Activated T-cell treated with anti-CD3 and anti-CD28 coated beads, Interleukin-2, amount 50 U/mL, for 24 hours (primary cell): ENCODE results near the gene CEP57.
A peak's percentile ranks its signal among the peaks of the same experiment; 100 is the strongest.

Experiments
- DNase-seq: peaks from one replicate; pipeline ENCODE4 v3.0.0-alpha.2; 2020
- H3K27ac Mint-ChIP-seq: 2 replicates; pipeline ENCODE4 v1.8.0; 2020; ENCODE audit warnings: mild to moderate bottlenecking, mixed read lengths
- H3K27me3 Mint-ChIP-seq: 2 replicates; pipeline ENCODE4 v1.8.0; 2020; ENCODE audit warnings: mixed read lengths
- H3K36me3 Mint-ChIP-seq: 2 replicates; pipeline ENCODE4 v1.8.0; 2020; ENCODE audit warnings: low read depth, mixed read lengths
- H3K4me1 Mint-ChIP-seq: 2 replicates; pipeline ENCODE4 v1.8.0; 2020; ENCODE audit warnings: low read depth, mixed read lengths
- H3K4me3 Mint-ChIP-seq: 2 replicates; pipeline ENCODE4 v1.8.0; 2020; ENCODE audit warnings: mild to moderate bottlenecking, moderate library complexity, mixed read lengths
- H3K9me3 Mint-ChIP-seq: 2 replicates; pipeline ENCODE4 v1.8.0; 2020; ENCODE audit warnings: mixed read lengths

The CEP57 gene

DNA sequence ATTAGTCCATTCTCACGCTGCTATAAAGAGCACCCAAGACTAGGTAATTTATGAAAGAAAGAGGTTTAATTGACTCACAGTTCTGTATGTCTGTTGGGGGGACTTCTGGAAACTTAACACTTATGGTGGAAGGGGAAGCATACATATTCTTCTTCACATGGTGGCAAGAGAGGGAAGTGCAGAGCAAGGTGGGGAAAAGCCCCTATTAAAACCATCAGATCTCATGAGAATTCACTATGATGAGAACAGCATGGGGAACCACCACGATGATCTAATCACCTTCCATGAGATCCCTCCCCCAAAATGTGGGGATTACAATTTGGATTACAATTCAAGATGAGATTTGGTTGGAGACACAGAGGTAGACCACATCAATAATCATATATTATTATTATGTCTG is 25.7 kb downstream of the CEP57 start:
- Mint-ChIP-seq H3K27me3 (no peaks in the 10 kb centered on the region), H3K4me3 (no peak overlapping the region), H3K4me1 (peaks cover 12% of the 10 kb centered on the region), H3K27ac (peak overlapping the region; percentile 15), H3K9me3 (no peaks in the 10 kb centered on the region), H3K36me3 (peaks cover 76% of the 10 kb centered on the region)
- no peak for DNase-seq

DNA sequence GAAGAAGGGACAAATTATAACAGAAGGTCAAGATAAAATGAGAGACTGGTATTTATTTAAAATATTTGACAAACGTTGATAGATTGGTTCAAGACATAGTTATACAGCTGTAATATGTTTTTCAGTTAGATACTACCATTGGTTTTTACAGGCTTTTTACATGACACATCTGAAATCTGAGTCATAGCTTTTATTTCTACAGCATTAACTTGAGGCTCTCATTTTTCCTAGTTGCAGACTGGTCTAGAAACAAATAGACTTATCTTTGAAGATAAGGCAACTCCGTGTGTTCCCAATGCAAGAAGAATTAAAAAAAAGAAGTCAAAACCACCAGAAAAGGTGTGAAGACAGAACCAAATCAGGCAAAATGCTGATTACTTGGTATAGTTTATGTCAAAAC is 31.3 kb downstream of the CEP57 start:
- Mint-ChIP-seq H3K9me3 (no peaks in the 10 kb centered on the region), H3K4me3 (no peak overlapping the region), H3K36me3 (peaks cover 93% of the 10 kb centered on the region), H3K4me1 (peaks cover 3% of the 10 kb centered on the region), H3K27me3 (no peaks in the 10 kb centered on the region), H3K27ac (peak overlapping the region; percentile 14)
- DNase-seq, result no peak

DNA sequence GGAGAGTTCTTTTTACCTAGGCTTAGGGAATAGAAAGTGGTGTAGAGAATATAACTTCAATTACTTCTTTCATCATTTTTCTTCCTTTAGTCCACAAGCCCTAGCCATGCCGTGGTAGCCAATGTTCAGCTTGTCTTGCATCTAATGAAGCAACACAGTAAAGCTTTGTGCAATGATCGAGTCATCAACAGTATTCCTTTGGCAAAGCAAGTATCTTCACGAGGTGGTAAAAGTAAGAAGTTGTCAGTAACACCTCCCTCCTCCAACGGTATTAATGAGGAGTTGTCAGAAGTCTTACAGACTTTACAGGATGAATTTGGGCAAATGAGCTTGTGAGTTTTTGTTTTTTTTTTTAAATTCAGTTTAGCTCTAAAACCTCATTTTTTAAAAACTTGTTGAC is 37.4 kb downstream of the CEP57 start:
- H3K4me3 Mint-ChIP-seq, result no peak overlapping the region
- H3K36me3 Mint-ChIP-seq, result peaks cover 86% of the 10 kb centered on the region
- peak overlapping the region; percentile 27 for H3K27ac Mint-ChIP-seq
- no peaks in the 10 kb centered on the region for H3K27me3 Mint-ChIP-seq
- no peak for DNase-seq
- no peaks in the 10 kb centered on the region for H3K9me3 Mint-ChIP-seq
- peaks cover 16% of the 10 kb centered on the region for H3K4me1 Mint-ChIP-seq

DNA sequence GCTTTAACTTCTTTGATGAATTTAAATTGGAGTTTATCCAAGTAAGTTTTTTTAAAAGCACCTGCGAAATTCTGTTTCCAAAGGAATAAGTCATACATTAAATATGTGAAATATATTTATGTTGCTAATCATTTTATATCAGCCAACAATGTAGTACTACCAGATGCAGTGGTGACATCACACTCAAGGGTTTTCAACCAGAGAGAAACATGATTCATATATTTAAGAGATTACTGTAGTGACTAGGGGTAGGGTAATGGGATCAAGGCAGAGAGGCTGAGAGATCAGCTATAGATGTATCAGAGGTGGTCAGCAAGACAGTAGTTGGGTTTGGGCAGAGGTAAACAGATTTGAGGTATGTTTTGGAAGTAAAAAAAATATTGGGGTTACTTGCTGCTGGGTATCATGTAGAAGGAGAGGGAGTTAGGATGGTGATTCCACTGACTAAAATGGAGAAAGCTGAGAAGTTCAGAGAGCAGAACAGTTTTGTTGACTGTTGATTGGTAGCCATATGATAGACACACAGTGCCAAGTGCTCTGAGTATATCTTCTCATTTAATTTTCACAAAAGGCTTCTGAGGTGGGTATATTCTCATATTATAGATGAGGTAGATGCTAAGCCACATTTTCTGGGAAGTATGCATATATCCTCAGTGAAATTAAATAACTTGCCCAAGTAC is 39.4 kb downstream of the CEP57 start:
- DNase-seq, result no peak
- no peaks in the 10 kb centered on the region for H3K9me3 Mint-ChIP-seq
- H3K4me1 Mint-ChIP-seq, result peaks cover 16% of the 10 kb centered on the region
- peak overlapping the region; percentile 85 for H3K27ac Mint-ChIP-seq
- no peaks in the 10 kb centered on the region for H3K27me3 Mint-ChIP-seq
- no peak overlapping the region for H3K4me3 Mint-ChIP-seq
- H3K36me3 Mint-ChIP-seq, result peaks cover 88% of the 10 kb centered on the region

DNA sequence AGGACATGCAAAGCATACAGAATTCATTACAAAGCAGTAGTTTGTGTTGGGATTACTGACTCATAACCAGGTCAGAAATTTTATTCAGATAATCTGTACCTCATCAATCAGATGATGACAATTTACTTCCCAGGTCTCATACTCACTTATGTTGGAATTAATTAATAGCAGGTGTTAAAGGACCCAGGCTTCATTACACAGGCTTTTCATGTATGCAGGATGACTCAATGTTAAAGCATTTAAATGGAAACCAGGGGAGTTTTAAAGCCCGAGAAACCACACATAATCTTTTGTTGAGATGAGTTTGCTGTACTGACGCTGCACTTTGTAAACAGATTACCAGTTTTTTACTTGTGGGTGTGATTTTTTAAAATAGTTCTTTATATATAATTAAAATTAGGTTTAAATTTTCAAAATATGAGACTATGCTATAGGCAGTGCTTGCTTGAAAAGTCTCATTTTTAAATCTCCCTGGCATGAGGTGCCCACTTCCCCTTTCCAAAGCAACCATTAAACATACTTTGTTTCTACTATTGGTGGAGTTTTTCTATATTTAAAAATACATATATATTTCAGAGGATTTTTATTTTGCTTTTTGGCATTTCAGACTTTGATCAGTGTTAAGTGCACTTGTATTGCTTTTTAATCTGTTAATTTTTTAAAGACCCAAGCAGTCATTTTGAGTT is 41.0 kb downstream of the CEP57 start:
- Mint-ChIP-seq H3K9me3 (no peaks in the 10 kb centered on the region), H3K36me3 (peaks cover 89% of the 10 kb centered on the region), H3K27me3 (no peaks in the 10 kb centered on the region), H3K4me1 (peaks cover 18% of the 10 kb centered on the region), H3K27ac (peak overlapping the region; percentile 80), H3K4me3 (no peak overlapping the region)
- DNase-seq, result no peak

DNA sequence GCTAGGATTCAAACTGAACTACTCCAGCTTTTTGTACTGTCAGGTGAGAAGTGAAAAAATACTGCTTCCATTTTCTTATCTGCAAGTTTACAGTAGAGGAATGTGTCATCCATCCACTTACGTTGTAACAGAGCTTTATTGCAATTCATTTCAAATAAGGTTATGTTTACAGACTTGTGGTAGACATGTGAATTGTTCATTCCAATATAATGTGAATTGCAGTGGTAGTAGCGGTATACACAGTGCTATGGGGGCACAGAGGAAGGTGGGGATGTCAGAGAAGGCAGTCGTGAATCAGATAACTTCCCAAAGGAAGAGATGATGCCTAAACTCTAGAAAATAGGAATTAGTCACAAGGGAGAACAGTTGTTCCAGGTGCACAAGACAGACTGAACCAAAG is 42.5 kb downstream of the CEP57 start:
- Mint-ChIP-seq H3K27ac (peak overlapping the region; percentile 82), H3K36me3 (peaks cover 88% of the 10 kb centered on the region), H3K4me1 (peaks cover 18% of the 10 kb centered on the region), H3K27me3 (no peaks in the 10 kb centered on the region), H3K9me3 (no peaks in the 10 kb centered on the region), H3K4me3 (no peak overlapping the region)
- DNase-seq, result no peak

DNA sequence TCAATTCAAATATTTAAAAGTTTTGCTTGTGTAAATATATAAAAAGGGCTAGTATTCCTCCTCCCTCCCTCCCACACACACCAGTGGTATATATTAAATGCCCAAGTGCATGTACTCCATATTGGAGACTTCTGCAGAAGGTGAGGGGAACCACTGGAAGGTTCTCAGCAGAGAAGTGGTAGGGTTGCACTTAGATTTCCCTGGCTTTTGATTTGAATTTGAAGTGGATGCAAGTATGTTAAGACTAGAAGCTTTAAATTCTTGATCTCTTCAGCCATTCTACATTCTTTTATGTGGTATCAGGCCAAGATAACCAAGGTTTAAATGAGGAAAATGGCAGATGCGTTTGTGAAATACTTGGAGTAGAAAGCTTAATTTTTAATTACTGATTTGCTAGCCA is 43.1 kb downstream of the CEP57 start:
- Mint-ChIP-seq H3K4me1 (peaks cover 18% of the 10 kb centered on the region), H3K27me3 (no peaks in the 10 kb centered on the region), H3K27ac (peak overlapping the region; percentile 52), H3K4me3 (no peak overlapping the region), H3K36me3 (peaks cover 88% of the 10 kb centered on the region), H3K9me3 (no peaks in the 10 kb centered on the region)
- DNase-seq, result no peak

DNA sequence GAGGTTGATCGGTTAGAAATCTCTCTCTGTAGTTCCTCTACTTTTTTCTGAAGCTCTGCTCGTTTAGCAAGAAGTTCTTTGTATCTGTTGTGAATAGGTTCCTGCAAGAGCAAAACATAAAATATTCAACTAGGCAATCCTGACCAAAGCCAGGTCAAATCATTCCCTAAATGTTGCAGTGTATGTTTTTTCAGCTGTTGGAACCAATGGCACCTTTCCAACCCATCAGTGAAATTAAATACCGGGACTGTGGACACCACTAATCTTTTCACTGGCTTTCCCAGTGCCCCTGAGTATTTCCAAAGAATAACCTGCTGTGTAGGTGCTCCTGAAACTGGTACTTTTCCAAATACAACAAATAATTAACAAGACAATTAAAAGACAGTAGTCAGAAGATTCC is 45.1 kb downstream of the CEP57 start:
- H3K36me3 Mint-ChIP-seq, result peaks cover 91% of the 10 kb centered on the region

DNA sequence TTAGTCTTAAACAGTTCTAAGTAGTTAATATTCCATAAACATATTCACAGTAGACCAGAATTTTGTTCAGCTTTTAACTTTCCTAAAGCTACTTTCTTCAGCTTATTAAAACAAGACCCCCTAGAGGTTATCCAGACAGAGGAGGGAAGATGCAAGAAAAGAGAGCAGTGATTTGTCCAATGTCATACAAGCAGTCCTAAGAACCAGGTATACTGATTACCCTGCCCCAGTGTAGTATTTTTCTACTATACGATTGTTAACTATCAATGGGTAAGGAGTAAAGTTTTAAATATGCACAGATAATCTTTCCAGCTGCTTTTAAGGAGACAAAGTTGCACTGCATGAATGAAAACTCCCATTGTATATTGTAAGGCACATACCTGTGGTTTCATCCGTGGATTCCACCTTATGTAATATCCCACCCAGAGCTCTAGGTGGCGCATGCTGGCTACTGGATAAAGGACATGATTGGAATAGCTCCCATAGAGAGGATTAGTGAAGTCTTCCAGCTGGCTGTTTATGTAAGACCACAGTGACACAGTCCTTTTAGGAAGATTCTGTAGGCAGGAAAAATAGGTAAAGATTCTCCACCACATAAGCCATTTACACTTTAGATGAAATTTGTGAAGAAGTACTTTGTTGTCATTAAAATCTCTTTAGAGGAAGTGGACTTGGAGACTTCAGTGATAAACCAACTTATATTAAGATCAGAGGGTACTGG is 45.6 kb downstream of the CEP57 start:
- Mint-ChIP-seq H3K27ac (peak overlapping the region; percentile 51), H3K36me3 (peaks cover 89% of the 10 kb centered on the region), H3K9me3 (no peaks in the 10 kb centered on the region), H3K4me1 (peaks cover 8% of the 10 kb centered on the region), H3K4me3 (no peak overlapping the region), H3K27me3 (no peaks in the 10 kb centered on the region)
- peak; percentile 46 for DNase-seq

More for the DNA sequence above, 45.1 kb downstream of the CEP57 start:
- no peak for DNase-seq
- peaks cover 12% of the 10 kb centered on the region for H3K4me1 Mint-ChIP-seq
- H3K4me3 Mint-ChIP-seq, result no peak overlapping the region
- H3K27me3 Mint-ChIP-seq, result no peaks in the 10 kb centered on the region
- no peaks in the 10 kb centered on the region for H3K9me3 Mint-ChIP-seq
- no peak overlapping the region for H3K27ac Mint-ChIP-seq

DNA sequence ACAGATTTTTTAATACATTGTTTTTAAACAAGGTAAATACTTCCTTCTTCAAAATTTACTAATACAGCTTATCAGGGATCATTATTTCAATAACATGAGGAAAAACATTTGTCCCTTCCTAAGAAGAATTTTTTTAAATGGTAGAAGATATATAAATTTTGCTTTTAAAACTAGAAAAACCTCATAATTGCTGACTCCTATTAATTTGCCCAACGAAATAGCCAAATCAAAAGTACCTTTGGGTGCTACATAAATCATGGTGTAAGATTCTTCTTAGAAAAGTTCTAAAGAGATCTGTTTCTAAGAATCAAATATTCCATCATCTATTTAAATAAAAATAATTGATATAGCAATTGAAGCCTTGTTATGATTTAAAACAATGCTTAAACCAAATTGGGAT is 54.9 kb downstream of the CEP57 start:
- peaks cover 84% of the 10 kb centered on the region for H3K36me3 Mint-ChIP-seq
- H3K4me3 Mint-ChIP-seq, result no peak overlapping the region
- DNase-seq, result no peak
- H3K4me1 Mint-ChIP-seq, result peaks cover 3% of the 10 kb centered on the region
- H3K27me3 Mint-ChIP-seq, result no peaks in the 10 kb centered on the region
- no peaks in the 10 kb centered on the region for H3K9me3 Mint-ChIP-seq
- H3K27ac Mint-ChIP-seq, result no peak overlapping the region

DNA sequence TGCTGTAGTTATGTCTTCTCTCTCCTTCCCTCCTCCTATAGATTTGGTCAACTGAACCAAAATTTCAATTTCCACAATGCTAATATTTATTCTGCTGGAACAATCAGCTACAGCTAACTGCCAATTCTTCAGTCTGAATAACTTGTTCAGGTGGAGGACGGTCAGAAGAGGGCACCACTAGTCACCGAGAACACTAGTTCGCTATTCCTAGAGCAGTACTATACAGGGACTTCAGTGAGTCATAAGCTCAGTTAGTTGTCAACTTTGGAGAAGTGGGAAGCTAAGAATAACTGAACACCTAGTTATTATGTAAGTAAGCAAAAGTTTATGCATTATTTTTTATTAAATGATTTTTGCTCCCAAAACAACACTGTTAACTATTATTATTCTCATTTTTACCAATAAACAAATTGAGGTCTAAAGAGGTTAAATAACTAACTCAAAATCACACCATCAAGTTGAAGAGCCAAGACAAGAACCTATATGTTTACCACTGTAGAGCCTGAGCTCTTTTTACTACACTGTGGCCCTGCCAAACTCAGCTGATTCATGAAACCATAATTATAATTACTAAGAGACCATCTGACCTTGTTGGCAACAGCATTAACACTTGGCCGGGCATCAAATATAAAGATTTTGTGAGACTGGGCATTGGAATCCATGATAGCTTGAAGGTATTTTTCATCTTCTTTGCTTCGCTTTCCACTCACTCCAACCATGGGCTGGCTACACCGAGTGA is 59.0 kb downstream of the CEP57 start:
- DNase-seq, result no peak
- H3K4me3 Mint-ChIP-seq, result no peak overlapping the region
- H3K27me3 Mint-ChIP-seq, result no peaks in the 10 kb centered on the region
- H3K27ac Mint-ChIP-seq, result no peak overlapping the region
- no peaks in the 10 kb centered on the region for H3K9me3 Mint-ChIP-seq
- peaks cover 78% of the 10 kb centered on the region for H3K36me3 Mint-ChIP-seq
- peaks cover 3% of the 10 kb centered on the region for H3K4me1 Mint-ChIP-seq

DNA sequence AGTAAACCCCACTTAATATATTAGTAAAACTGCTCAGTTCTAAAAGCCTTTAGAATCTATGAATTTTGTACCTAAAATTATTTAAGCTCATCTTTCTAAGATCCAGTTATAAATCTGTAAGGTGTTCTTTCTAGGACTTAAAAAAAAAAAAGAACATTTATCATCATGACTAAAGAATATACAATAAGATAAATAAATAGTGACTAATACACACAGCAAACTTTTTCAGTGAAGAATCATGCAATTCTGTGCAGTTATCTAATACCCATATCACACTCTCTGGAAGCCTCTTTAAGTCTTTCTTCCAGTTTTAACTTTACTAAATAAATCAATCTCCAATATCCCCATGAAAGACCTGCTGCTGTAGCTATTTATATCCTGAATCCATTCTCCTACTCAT is 59.8 kb downstream of the CEP57 start:
- no peaks in the 10 kb centered on the region for H3K27me3 Mint-ChIP-seq
- H3K4me3 Mint-ChIP-seq, result no peak overlapping the region
- H3K27ac Mint-ChIP-seq, result no peak overlapping the region
- no peak for DNase-seq
- no peaks in the 10 kb centered on the region for H3K9me3 Mint-ChIP-seq
- peaks cover 3% of the 10 kb centered on the region for H3K4me1 Mint-ChIP-seq
- peaks cover 76% of the 10 kb centered on the region for H3K36me3 Mint-ChIP-seq

DNA sequence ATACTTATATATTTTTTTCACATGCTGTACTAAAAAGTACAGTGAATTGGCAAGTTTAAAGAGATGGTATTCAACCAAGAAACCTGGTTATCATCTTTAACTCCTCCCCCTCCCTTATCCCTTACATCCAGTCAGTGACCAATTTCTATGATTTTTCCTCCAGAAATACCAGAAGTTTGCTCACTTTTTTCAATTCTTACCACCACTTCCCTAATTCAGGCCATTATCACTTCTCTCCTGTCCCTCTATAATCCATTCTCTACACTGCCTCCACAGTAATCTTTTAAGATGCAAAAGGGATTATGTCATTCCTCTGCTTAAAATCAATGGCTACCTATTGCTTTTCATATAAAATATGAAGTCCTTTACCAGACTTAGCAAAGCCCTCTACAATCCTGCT is 62.8 kb downstream of the CEP57 start:
- Mint-ChIP-seq H3K27ac (no peak overlapping the region), H3K4me1 (peaks cover 3% of the 10 kb centered on the region)
- no peak for DNase-seq

DNA sequence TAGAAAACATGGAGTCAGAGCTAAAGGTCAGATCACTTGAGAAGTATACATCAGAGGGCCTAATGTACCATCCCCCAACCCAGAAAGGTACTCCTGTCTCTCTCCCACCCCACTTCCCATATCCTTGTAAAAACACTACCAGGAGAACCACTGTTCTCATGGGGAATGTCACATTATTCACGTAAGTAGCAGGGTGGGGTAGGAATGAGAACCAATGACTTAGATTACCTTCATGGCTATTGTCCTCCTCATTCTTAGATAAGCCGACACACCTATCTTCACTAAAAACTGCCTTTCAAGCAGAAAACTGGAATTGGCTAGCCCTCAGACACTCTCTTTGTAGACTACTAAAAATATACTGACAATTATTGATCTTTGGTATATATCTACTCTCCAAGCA is 63.6 kb downstream of the CEP57 start:
- DNase-seq, result no peak
- Mint-ChIP-seq H3K27me3 (no peaks in the 10 kb centered on the region), H3K27ac (no peak overlapping the region), H3K4me3 (no peak overlapping the region), H3K4me1 (peaks cover 3% of the 10 kb centered on the region), H3K9me3 (no peaks in the 10 kb centered on the region), H3K36me3 (peaks cover 77% of the 10 kb centered on the region)

More for the DNA sequence above, 62.8 kb downstream of the CEP57 start:
- Mint-ChIP-seq H3K36me3 (peaks cover 78% of the 10 kb centered on the region), H3K9me3 (no peaks in the 10 kb centered on the region), H3K27me3 (no peaks in the 10 kb centered on the region), H3K4me3 (no peak overlapping the region)
